Left renal pelvis (tissue), 4 donors: ENCODE measurements around the gene SUPV3L1. TPM values are rescaled to one million over a fixed set of nuclear protein-coding genes. Genes with fewer than 3 reads are reported as not detected.

Experiments used
- DNase-seq, 4 donors: peaks; one replicate each; pipeline ENCODE4 v3.0.0-alpha.2; 2013; ENCODE audit warnings: low read depth in 4 of 4, low spot score in 3 of 4
- polyA plus RNA-seq, 4 donors: library from polyadenylated mRNA; unstranded; fragments of 120-200 nt; gene quantifications; one replicate each; pipeline ENCODE4 v1.2.1, GENCODE V29; 2013; ENCODE audit not compliant: insufficient read length in 4 of 4

Gene SUPV3L1
- polyA plus RNA-seq, 4 donors = 32.8 to 45.0 (median 40.8) TPM

GRCh38 chr10:69201045-69201444, 21.0 kb downstream of the SUPV3L1 start:
- DNase-seq = no peak

- DNase-seq = no peak
Measured at GRCh38 chr10:69202332-69202731, 22.3 kb downstream of the SUPV3L1 start.

GRCh38 chr10:69208761-69209160, 28.7 kb downstream of the SUPV3L1 start:
- no peak for DNase-seq

- DNase-seq = no peak
Measured at GRCh38 chr10:69209787-69210484, 29.9 kb downstream of the SUPV3L1 start.

GRCh38 chr10:69211104-69211503, 31.1 kb downstream of the SUPV3L1 start:
- no peak for DNase-seq

- no peak for DNase-seq
Measured at GRCh38 chr10:69211524-69211923, 31.5 kb downstream of the SUPV3L1 start.

- DNase-seq = no peak
Measured at GRCh38 chr10:69213591-69214311, 33.7 kb downstream of the SUPV3L1 start.

- DNase-seq = no peak
Measured at GRCh38 chr10:69214666-69215131, 34.7 kb downstream of the SUPV3L1 start.

- no peak for DNase-seq
Measured at GRCh38 chr10:69215405-69216171, 35.6 kb downstream of the SUPV3L1 start.

- DNase-seq = no peak
Measured at GRCh38 chr10:69216577-69217118, 36.6 kb downstream of the SUPV3L1 start.

GRCh38 chr10:69217119-69217754, 37.2 kb downstream of the SUPV3L1 start:
- DNase-seq = no peak

- DNase-seq = no peak
Measured at GRCh38 chr10:69218831-69219230, 38.8 kb downstream of the SUPV3L1 start.

- peak in 1 of 4 donors; percentile 35 for DNase-seq
Measured at GRCh38 chr10:69220041-69220451, 40.0 kb downstream of the SUPV3L1 start, which contains the start of gene HKDC1. Gene HKDC1, plus strand, starts transcription at chr10:69220332. Its CDS starts 104 bp downstream, at chr10:69220436.

- DNase-seq = no peak
Measured at GRCh38 chr10:69220507-69220906, 40.5 kb downstream of the SUPV3L1 start.

GRCh38 chr10:69222157-69223027, 42.4 kb downstream of the SUPV3L1 start:
- peak in 1 of 4 donors; percentile 26 for DNase-seq

GRCh38 chr10:69223028-69223342, 43.0 kb downstream of the SUPV3L1 start:
- no peak for DNase-seq

GRCh38 chr10:69224862-69225657, 45.0 kb downstream of the SUPV3L1 start:
- DNase-seq = no peak

- no peak for DNase-seq
Measured at GRCh38 chr10:69225681-69226080, 45.6 kb downstream of the SUPV3L1 start.
